Measurements from ENCODE around the gene CORO2A.

- TF ChIP-seq CEBPB (IDR thresholded peaks at IDR 0.05) (no peak), ZBTB7A (IDR thresholded peaks at IDR 0.05; ENCODE audit: low read depth) (no peak), REST (IDR thresholded peaks at IDR 0.05; ENCODE audit: low read depth) (no peak), YY1 (IDR thresholded peaks at IDR 0.05; ENCODE audit: low read depth) (no peak)
Measured at GRCh38 chr9:98168153-98168780, 24.2 kb downstream of the CORO2A start.

All from Ishikawa (cell line).